KMS-11 (cell line): ENCODE results near the gene POLR2L.

Experiments
- H2AFZ ChIP-seq: fragments of 200-600 bp; sonication (generic); 2 replicates; pipeline ENCODE4 v1.6.1; 2016; ENCODE audit warnings: antibody characterized with exemption, mixed run types, low read depth
- H3K27ac ChIP-seq: fragments of 200-600 bp; sonication (generic); 2 replicates; pipeline ENCODE4 v1.6.1; 2016; ENCODE audit warnings: mild to moderate bottlenecking, mixed run types
- H3K27me3 ChIP-seq: fragments of 200-600 bp; sonication (generic); 2 replicates; pipeline ENCODE4 v1.6.1; 2017; ENCODE audit warnings: mild to moderate bottlenecking, low read depth, mixed run types, moderate library complexity; ENCODE audit not compliant: insufficient read depth
- H3K36me3 ChIP-seq: fragments of 200-600 bp; sonication (generic); 2 replicates; pipeline ENCODE4 v1.6.1; 2017; ENCODE audit warnings: mild to moderate bottlenecking, mixed run types; ENCODE audit not compliant: insufficient read depth
- H3K4me1 ChIP-seq: fragments of 200-600 bp; sonication (generic); 2 replicates; pipeline ENCODE4 v1.6.1; 2016; ENCODE audit warnings: mild to moderate bottlenecking, low read depth, mixed run types; ENCODE audit not compliant: poor library complexity, severe bottlenecking
- H3K4me2 ChIP-seq: fragments of 200-600 bp; sonication (generic); 2 replicates; pipeline ENCODE4 v1.7.0; 2016; ENCODE audit warnings: mild to moderate bottlenecking, mixed run types
- H3K4me3 ChIP-seq: fragments of 200-600 bp; sonication (generic); IDR thresholded peaks from 2 replicates; pipeline ENCODE4 v1.6.1; 2017; ENCODE audit warnings: low read depth, low read length, mixed read lengths; ENCODE audit not compliant: insufficient read depth
- H3K79me2 ChIP-seq: fragments of 200-600 bp; sonication (generic); 2 replicates; pipeline ENCODE4 v1.6.1; 2016; ENCODE audit warnings: low read depth, mixed run types; ENCODE audit not compliant: insufficient read depth
- H3K9ac ChIP-seq: fragments of 200-600 bp; sonication (generic); 2 replicates; pipeline ENCODE4 v1.6.1; 2016; ENCODE audit warnings: mild to moderate bottlenecking, mixed run types
- H4K20me1 ChIP-seq: fragments of 200-600 bp; sonication (generic); 2 replicates; pipeline ENCODE4 v1.6.1; 2016; ENCODE audit warnings: mild to moderate bottlenecking, mixed run types; ENCODE audit not compliant: insufficient read depth
- CTCF ChIP-seq: fragments of 200-600 bp; sonication (generic); conservative IDR thresholded peaks from 2 replicates; pipeline ENCODE4 v1.6.1; 2017; ENCODE audit warnings: low read depth, mild to moderate bottlenecking, antibody characterized with exemption, low read length, moderate library complexity, mixed read lengths

POLR2L gene

GRCh38 chr11:866481-866880 lies 24.2 kb upstream of the POLR2L start:
- Histone ChIP-seq H3K27ac (no peak overlapping the region), H3K79me2 (no peaks in the 10 kb centered on the region), H2AFZ (no peak overlapping the region), H3K4me3 (no peak overlapping the region), H3K27me3 (peaks cover 4% of the 10 kb centered on the region; the same call in 1 of the 2 replicates), H4K20me1 (no peaks in the 10 kb centered on the region), H3K9ac (no peak overlapping the region), H3K4me1 (no peaks in the 10 kb centered on the region), H3K4me2 (no peak overlapping the region), H3K36me3 (no peaks in the 10 kb centered on the region)
- no peak for TF ChIP-seq CTCF

GRCh38 chr11:865462-866430 lies 23.4 kb upstream of the POLR2L start:
- no peak overlapping the region for H3K4me3 ChIP-seq
- TF ChIP-seq CTCF = no peak
- H3K9ac ChIP-seq = no peak overlapping the region
- no peak overlapping the region for H3K27ac ChIP-seq
- H2AFZ ChIP-seq = no peak overlapping the region
- no peaks in the 10 kb centered on the region for H3K79me2 ChIP-seq
- H3K4me1 ChIP-seq = peaks cover 6% of the 10 kb centered on the region
- H3K36me3 ChIP-seq = no peaks in the 10 kb centered on the region
- H3K4me2 ChIP-seq = no peak overlapping the region
- H3K27me3 ChIP-seq = peaks cover 4% of the 10 kb centered on the region; the same call in 1 of the 2 replicates
- no peaks in the 10 kb centered on the region for H4K20me1 ChIP-seq

GRCh38 chr11:864898-865297 lies 22.6 kb upstream of the POLR2L start:
- Histone ChIP-seq H3K4me1 (peaks cover 15% of the 10 kb centered on the region), H3K4me2 (no peak overlapping the region), H3K27ac (no peak overlapping the region), H3K4me3 (no peak overlapping the region), H3K36me3 (no peaks in the 10 kb centered on the region), H3K9ac (no peak overlapping the region), H2AFZ (no peak overlapping the region), H4K20me1 (no peaks in the 10 kb centered on the region), H3K79me2 (no peaks in the 10 kb centered on the region), H3K27me3 (peaks cover 4% of the 10 kb centered on the region; the same call in 1 of the 2 replicates)
- no peak for TF ChIP-seq CTCF

GRCh38 chr11:863910-864827 lies 21.8 kb upstream of the POLR2L start:
- Histone ChIP-seq H3K36me3 (no peaks in the 10 kb centered on the region), H3K4me3 (no peak overlapping the region), H3K4me2 (no peak overlapping the region), H3K79me2 (no peaks in the 10 kb centered on the region), H2AFZ (no peak overlapping the region), H3K4me1 (peaks cover 20% of the 10 kb centered on the region), H3K27me3 (peaks cover 4% of the 10 kb centered on the region; the same call in 1 of the 2 replicates), H3K9ac (no peak overlapping the region), H3K27ac (no peak overlapping the region), H4K20me1 (no peaks in the 10 kb centered on the region)
- no peak for TF ChIP-seq CTCF
